Measurements from ENCODE around the gene AUTS2.

The AUTS2 gene

GRCh38 chr7:70015353-70015752 lies 417.1 kb downstream of the AUTS2 start:
- no peak for DNase-seq

GRCh38 chr7:70016044-70016770 lies 417.9 kb downstream of the AUTS2 start:
- DNase-seq = no peak

DNA sequence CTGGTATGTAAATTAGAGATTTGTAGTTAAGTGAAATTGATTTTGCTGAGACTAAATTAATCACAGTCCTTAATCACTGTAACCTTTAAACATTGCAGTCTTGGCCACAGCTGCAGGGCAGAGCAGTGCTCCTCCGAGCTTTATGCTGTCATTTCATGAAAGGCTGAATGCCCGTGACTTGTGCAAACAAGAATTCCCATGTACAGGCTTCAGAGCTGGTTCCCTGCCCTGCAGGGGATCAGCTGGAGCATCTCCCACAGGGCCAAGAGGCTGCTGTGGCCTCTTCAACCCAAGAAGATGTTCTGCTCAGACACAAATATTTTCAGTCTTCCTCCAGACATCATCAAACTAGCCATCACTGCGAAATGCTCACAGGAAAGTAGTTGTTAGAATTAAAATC lies 419.1 kb downstream of the AUTS2 start:
- no peak for DNase-seq

DNA sequence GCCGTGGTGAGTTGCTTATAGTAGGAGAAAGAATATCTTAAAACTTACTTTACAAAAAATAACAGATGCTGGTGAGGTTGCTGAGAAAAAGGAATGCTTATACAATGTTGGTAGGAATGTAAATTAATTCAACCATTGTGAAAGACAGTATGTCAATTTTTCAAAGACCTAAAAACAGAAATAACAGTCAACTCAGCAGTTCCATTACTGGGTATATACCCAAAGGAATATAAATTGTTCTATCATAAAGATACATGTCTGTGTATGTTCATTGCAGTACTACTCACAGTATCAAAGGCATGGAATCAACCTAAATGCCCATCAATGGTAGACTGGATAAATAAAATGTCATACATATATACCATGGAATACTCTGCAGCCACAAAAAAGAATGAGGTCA lies 420.4 kb downstream of the AUTS2 start:
- DNase-seq = no peak

DNA sequence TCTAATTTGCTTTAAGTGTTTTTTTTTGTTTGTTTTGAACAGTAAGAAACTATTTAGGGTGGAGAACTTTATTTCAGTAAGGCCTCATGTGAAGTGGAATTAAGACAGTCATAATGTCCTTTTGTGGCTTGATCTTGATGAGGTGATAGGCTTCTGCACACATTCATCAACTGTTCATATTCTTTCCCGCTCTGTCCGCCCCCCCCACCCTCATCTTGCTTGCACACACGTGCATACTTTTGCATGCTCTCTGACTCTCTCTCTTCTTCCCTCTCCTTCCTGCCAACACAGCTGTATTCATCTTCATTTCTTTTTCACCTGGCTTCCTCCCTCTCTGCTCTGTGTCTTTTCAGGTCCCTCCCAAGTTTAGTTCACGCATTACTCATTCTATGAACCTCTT lies 429.6 kb downstream of the AUTS2 start:
- DNase-seq = no peak

DNA sequence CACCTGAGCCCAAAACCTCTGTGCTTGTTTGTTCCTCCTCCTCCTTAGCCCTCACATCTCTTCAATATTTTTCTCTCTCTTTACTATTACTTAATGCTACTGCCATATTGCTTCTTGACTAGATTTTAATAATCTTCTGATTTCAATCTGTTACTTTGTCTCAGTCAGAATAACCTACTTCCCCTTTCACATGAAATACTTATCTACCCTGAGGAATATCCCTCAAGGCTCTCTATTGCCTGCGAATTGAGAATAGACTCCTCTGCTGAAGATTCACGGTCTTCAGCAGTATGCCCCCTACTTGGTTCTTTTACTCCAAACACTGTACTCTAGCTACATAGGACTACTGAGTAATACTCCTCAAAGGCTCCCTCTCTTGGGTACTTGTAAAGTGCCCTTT lies 430.3 kb downstream of the AUTS2 start:
- no peak for DNase-seq

GRCh38 chr7:70029993-70030392 lies 431.7 kb downstream of the AUTS2 start:
- no peak for DNase-seq

DNA sequence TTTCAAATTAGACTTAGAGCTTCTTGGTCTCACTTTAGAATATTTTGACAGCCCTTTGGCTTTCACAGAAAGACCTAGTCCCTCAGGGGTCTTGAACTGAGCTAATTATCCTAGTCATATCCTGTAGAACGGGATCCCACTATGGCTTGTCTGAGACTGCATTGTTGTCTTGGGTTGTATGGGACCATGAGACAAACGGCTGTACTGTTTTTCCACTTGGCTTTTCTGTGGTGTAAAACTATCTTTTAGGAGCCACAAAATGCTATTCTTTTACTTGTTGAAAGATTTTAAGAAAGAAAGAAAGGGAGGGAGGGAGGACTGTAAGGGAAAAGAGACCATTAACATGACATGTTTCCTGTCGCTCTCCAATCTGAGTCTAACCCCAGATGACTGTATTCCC lies 432.5 kb downstream of the AUTS2 start:
- DNase-seq = no peak

DNA sequence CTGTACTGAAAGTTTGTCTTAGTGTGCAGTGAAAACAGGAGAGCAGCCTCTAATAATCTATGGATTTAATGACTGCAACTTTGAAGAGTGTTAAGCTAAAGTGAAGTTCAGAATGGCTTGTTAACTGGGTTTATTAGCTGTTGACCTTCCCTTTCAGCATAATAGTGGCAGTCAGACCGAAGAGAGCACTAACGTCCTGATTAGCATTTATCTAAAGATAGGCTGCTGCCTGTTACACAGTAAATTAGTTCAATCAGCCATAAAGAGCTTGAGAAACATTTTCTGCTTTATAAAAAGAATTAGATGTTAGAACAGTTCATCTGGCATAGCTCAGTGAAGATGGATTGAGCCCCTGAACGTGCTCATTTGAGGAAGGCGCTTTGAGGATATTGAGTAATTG lies 433.0 kb downstream of the AUTS2 start:
- DNase-seq = no peak

GRCh38 chr7:70032649-70033048 lies 434.4 kb downstream of the AUTS2 start:
- DNase-seq = no peak

GRCh38 chr7:70033226-70033625 lies 435.0 kb downstream of the AUTS2 start:
- no peak for DNase-seq

DNA sequence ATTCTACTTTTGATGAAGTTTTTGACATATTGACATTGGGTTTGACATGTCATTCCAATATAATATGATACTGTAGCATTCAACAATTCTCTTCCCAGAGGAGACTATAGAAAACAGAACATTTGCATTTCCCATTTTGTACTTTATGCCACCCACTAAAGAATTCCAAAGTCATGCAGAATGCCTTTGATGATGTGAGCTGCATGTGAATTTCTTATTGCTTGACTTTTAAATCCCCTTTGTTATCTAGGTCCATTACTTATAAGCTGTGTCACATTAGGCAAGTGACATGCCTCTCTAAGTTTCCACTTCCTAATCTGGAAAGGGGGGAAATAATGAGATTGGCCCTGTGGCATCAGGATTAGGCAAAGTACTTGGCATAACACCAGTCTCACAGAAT lies 436.7 kb downstream of the AUTS2 start:
- DNase-seq = no peak

GRCh38 chr7:70035519-70035918 lies 437.2 kb downstream of the AUTS2 start:
- DNase-seq = no peak

DNA sequence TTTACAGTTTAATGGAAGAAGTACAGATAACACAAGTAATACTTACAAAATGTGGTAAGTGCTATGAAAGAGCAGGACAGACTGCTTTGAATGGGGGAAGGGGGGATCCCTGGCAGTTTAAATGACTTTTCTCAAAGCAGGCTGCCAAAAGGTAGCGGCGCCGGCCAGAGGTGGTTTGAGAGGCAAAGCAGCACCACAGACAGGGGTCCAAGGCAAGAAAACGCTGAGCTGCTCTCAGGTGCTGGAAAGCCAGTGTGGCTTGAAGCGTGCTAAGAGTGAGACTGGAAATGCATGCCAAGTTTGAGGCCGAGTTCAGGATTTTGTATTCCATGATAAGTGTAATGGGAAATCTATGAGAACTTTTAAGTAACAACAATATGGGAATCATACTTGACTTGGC lies 437.7 kb downstream of the AUTS2 start:
- DNase-seq = no peak

GRCh38 chr7:70036695-70037094 lies 438.4 kb downstream of the AUTS2 start:
- DNase-seq = no peak

GRCh38 chr7:70037171-70037933 lies 439.1 kb downstream of the AUTS2 start:
- no peak for DNase-seq

GRCh38 chr7:70040051-70040450 lies 441.8 kb downstream of the AUTS2 start:
- no peak for DNase-seq

DNA sequence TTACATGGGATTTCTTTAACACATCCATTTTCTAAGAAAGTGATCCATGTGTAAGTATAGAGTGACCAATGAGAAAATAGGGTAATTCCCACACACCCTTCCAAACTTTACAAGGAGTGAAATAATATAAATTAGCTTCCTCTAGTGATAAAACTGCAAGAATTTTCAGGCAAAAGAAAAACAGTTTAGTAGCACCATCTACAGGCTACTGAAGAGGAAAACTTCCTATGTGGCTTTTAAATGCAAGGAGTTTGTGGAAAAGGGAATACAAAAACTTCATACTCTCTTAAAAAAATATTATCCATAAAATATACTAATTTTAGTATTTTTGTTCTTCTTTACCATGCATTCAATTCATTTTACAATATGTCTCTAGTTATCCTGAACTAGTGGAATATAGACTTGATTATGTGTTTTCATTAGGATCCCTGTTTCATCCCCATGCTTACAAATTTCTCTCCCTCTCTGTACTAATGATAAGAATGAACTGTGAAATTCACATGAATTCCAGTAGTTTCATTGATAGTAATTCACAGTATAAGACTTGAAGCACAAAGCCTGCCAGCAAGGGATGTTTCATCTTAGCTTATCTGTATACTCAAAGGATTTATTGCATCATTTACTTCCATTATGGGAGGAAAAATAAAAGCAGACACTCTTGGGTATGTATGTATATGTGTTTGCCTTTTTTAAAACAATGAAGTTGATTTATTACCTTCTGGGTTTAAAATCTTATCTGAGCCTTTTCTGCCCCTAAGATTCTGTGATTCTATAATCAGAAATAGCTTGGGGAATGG lies 442.9 kb downstream of the AUTS2 start:
- no peak for DNase-seq

GRCh38 chr7:70042533-70042932 lies 444.3 kb downstream of the AUTS2 start:
- no peak for DNase-seq

- no peak for DNase-seq
Observed at GRCh38 chr7:70043015-70043538, 444.8 kb downstream of the AUTS2 start.

- DNase-seq = no peak
Observed at GRCh38 chr7:70044064-70044463, 445.8 kb downstream of the AUTS2 start.

GRCh38 chr7:70044525-70044924 lies 446.2 kb downstream of the AUTS2 start:
- no peak for DNase-seq

- no peak for DNase-seq
Observed at GRCh38 chr7:70044981-70045380, 446.7 kb downstream of the AUTS2 start.

DNA sequence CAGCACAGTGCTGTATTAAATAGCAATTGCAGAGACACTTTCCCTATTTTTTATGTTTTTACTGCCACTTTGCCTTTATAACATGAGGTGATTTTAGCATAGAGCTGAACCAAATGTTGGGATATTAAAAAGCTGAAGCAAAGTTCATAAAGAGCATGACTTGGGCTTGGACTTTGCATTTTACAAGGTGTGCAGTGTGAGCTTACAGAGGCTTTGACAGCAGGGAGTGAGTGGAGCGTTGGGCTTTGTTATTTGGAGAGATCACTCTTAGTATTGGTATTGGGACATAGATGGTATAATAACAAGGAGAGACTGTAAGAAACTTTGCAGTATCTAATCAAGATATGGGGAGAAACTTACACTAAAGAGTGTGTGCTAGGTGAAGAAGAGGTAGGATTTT lies 449.1 kb downstream of the AUTS2 start:
- DNase-seq = no peak

Data from activated T-cell treated with anti-CD3 and anti-CD28 coated beads, Interleukin-2, amount 50 U/mL, for 48 hours (primary cell).